ENCODE data around the gene C1orf21. TPM values are rescaled to one million over a fixed set of nuclear protein-coding genes. Genes with fewer than 3 reads are reported as not detected.

Gene C1orf21
- total RNA-seq, 1 donor from 2014 or later, result 2.6 TPM

DNA sequence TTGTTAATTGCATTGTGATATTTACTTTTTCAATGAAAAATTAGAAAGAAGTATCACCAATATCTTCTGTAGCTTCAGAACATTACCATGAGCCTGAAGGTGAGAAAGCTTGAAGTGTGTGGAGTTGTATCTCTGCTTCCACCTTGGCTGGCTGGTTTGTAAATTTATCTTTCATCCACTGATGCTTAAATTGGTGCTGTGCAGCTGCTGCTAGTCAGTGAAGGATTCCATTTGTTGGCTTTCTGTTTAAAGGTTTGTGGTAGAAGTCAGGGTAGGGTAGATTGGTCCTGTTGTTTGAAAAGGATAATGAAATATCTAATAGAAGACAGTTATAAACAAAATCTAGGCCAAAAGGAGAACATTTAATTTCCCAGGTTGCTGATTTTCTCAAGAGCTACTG, 105.7 kb downstream of the C1orf21 start:
- TF ChIP-seq, protein P1, sequence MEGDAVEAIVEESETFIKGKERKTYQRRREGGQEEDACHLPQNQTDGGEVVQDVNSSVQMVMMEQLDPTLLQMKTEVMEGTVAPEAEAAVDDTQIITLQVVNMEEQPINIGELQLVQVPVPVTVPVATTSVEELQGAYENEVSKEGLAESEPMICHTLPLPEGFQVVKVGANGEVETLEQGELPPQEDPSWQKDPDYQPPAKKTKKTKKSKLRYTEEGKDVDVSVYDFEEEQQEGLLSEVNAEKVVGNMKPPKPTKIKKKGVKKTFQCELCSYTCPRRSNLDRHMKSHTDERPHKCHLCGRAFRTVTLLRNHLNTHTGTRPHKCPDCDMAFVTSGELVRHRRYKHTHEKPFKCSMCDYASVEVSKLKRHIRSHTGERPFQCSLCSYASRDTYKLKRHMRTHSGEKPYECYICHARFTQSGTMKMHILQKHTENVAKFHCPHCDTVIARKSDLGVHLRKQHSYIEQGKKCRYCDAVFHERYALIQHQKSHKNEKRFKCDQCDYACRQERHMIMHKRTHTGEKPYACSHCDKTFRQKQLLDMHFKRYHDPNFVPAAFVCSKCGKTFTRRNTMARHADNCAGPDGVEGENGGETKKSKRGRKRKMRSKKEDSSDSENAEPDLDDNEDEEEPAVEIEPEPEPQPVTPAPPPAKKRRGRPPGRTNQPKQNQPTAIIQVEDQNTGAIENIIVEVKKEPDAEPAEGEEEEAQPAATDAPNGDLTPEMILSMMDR (IDR thresholded peaks at IDR 0.05; ENCODE audit: insufficient read depth, low read length, poor library complexity, severe bottlenecking), result no peak
- DNase-seq (ENCODE audit: low read depth), result no peak
- no peaks in the 10 kb centered on the region for H3K36me3 ChIP-seq (ENCODE audit: control insufficient read depth, insufficient read depth, low read length)
- H3K4me3 ChIP-seq (ENCODE audit: low read depth, low read length), result no peak overlapping the region
- H3K27me3 ChIP-seq (ENCODE audit: control insufficient read depth, insufficient read depth, low read length), result no peaks in the 10 kb centered on the region

DNA sequence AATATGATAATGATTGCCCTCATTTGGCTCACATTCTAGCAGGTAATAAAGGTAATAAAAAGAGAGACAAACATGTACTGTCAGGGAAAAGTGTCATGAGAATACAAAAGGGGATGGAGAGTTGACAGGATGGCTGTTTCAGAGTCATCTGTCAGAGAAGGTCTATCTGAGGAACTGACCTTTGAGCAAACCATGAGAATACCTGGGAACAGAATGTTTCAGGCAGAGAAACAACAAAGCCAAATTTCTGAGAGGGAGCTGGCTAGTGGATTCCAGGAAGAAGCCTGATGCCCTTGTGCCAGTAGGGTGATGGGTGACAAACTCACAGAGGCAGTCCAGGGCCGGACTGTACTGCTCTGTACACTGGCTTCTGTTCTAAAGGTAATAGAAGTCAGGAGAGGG, 107.2 kb downstream of the C1orf21 start:
- no peak overlapping the region for H3K4me3 ChIP-seq (ENCODE audit: low read depth, low read length)
- TF ChIP-seq, protein P1 (IDR thresholded peaks at IDR 0.05; ENCODE audit: insufficient read depth, low read length, poor library complexity, severe bottlenecking), result no peak
- DNase-seq (ENCODE audit: low read depth), result no peak
- no peaks in the 10 kb centered on the region for H3K36me3 ChIP-seq (ENCODE audit: control insufficient read depth, insufficient read depth, low read length)
- no peaks in the 10 kb centered on the region for H3K27me3 ChIP-seq (ENCODE audit: control insufficient read depth, insufficient read depth, low read length)

DNA sequence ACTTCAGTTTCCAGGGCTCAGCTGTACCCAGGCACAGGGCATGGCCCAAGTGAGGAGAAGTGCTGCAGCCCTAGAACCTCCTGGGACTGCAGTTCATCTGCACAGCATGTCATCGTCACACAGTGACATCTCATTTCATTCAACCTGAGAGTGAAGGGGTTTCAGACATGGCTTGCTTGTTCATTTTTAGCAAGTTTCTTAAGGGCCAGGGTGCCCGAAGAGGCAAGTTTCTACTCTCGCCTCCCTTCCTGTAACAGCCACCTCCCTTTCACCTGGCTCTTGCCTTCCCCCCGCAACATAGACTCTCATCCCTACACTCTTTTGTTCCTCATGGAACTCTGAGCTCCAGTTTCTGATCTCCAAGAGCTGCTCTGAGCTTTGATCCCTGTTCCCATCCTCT, 108.1 kb downstream of the C1orf21 start:
- TF ChIP-seq, protein P1 (IDR thresholded peaks at IDR 0.05; ENCODE audit: insufficient read depth, low read length, poor library complexity, severe bottlenecking), result no peak
- DNase-seq (ENCODE audit: low read depth), result no peak
- Histone ChIP-seq H3K4me3 (ENCODE audit: low read depth, low read length) (no peak overlapping the region), H3K27me3 (ENCODE audit: control insufficient read depth, insufficient read depth, low read length) (no peaks in the 10 kb centered on the region), H3K36me3 (ENCODE audit: control insufficient read depth, insufficient read depth, low read length) (no peaks in the 10 kb centered on the region)

DNA sequence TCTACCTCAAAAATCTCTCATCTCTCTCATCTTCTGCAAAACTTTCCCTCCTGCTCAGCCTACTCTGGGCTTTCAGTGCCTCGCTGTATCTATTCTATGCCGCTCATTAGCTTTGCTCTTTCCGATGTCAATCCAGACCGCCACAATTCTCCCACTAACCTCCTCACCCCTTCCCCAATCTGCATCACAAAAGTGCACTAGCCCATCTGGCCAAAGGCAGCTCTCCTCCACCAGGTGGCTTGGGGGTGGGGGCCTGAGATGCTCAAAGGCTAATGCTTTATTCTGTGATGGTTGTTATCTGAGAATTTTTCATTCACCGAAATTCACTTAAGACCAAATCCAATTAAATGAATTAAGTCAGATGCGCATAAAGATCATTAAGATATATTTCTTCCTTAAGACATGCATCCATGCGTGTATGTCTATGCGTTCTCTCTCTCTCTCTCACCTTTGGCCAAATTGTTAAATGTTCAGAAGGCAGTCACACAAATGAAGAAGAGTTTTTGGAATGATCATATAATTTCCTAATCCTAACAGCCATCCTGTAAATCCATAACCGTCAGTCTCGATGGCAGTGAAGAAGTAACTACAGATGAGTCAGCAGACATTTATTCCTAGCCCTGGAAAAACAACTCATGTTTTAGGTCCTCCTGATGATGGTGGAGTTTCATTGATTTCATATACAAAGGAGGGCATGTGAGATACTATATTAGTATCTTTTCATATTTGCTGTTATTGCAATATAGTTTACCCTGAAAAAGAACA, 111.3 kb downstream of the C1orf21 start:
- no peaks in the 10 kb centered on the region for H3K36me3 ChIP-seq (ENCODE audit: control insufficient read depth, insufficient read depth, low read length)
- DNase-seq (ENCODE audit: low read depth), result no peak
- TF ChIP-seq, protein P1 (IDR thresholded peaks at IDR 0.05; ENCODE audit: insufficient read depth, low read length, poor library complexity, severe bottlenecking), result no peak
- H3K4me3 ChIP-seq (ENCODE audit: low read depth, low read length), result no peak overlapping the region
- no peaks in the 10 kb centered on the region for H3K27me3 ChIP-seq (ENCODE audit: control insufficient read depth, insufficient read depth, low read length)

DNA sequence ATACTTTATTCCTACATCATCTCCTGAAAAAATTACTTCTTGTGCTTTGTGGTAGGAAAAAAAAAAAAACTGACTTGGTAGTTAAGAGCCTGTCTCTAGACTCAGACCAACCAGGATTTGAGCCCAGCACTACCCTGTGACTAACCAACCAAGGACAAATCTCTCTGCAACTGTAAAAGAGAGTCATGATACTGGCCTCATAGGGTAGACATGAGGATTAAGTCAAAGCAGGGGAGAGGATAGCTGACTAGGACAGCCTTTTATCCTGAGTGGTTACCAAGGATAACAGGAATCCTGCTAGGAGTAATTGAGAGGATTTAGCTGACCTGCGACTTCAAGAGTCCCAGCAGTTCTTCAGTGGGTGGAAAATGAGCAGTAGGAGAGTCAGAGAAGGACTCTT, 112.8 kb downstream of the C1orf21 start:
- TF ChIP-seq, protein P1 (IDR thresholded peaks at IDR 0.05; ENCODE audit: insufficient read depth, low read length, poor library complexity, severe bottlenecking), result no peak
- no peak for DNase-seq (ENCODE audit: low read depth)
- Histone ChIP-seq H3K27me3 (ENCODE audit: control insufficient read depth, insufficient read depth, low read length) (no peaks in the 10 kb centered on the region), H3K4me3 (ENCODE audit: low read depth, low read length) (no peak overlapping the region), H3K36me3 (ENCODE audit: control insufficient read depth, insufficient read depth, low read length) (no peaks in the 10 kb centered on the region)

DNA sequence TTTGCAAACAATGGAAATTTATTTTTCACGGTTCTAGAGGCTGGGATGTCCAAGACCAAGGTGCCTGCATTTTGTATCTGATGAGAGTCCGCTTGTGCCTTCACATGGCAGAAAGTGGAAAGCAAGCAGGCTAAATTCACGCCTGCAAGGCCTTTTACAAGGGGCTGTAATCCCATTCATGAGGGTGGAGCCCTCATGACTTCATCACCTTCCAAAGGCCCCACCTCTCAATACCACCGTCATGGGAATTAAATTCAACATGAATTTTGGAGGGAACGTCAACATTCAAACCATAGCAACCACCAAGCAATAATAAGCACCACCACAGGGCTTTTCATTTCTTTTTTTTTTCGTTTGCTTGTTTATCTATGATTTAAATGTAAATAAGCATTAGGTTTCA, 115.3 kb downstream of the C1orf21 start:
- TF ChIP-seq, protein P1 (IDR thresholded peaks at IDR 0.05; ENCODE audit: insufficient read depth, low read length, poor library complexity, severe bottlenecking), result no peak
- Histone ChIP-seq H3K4me3 (ENCODE audit: low read depth, low read length) (no peak overlapping the region), H3K27me3 (ENCODE audit: control insufficient read depth, insufficient read depth, low read length) (no peaks in the 10 kb centered on the region), H3K36me3 (ENCODE audit: control insufficient read depth, insufficient read depth, low read length) (no peaks in the 10 kb centered on the region)
- no peak for DNase-seq (ENCODE audit: low read depth)
